Activated CD4-positive, alpha-beta memory T cell treated with anti-CD3 and anti-CD28 coated beads, Interleukin-2, amount 10 ng/mL, durations not matched to agents 7 days and 5 days (primary cell): Measurements from ENCODE around the gene PGGHG. TPM values are rescaled to one million over a fixed set of nuclear protein-coding genes. Genes with fewer than 3 reads are reported as not detected.

Experiments used
- CTCF ChIA-PET: fragments of 350-600 bp; sonication (Branson Sonifier 250); formaldehyde crosslinking; loops from one replicate; lab custom pipeline; 2021; ENCODE audit warnings: antibody characterized with exemption, inconsistent platforms; lab: Charles Lee
- POLR2A ChIA-PET: fragments of 350-600 bp; sonication (Branson Sonifier 250); formaldehyde crosslinking; loops from one replicate; lab custom pipeline; 2021; ENCODE audit warnings: antibody characterized with exemption; lab: Charles Lee
- DNase-seq: peaks from one replicate; pipeline ENCODE4 v3.0.0-alpha.2; 2020
- H3K27ac Mint-ChIP-seq: one replicate; pipeline ENCODE4 v1.8.0; 2021; ENCODE audit warnings: mild to moderate bottlenecking, mixed read lengths
- H3K27me3 Mint-ChIP-seq: one replicate; pipeline ENCODE4 v1.8.0; 2021; ENCODE audit warnings: mixed read lengths
- H3K36me3 Mint-ChIP-seq: one replicate; pipeline ENCODE4 v1.8.0; 2021; ENCODE audit warnings: low read depth, mixed read lengths
- H3K4me1 Mint-ChIP-seq: one replicate; pipeline ENCODE4 v1.8.0; 2021; ENCODE audit warnings: mixed read lengths
- H3K4me3 Mint-ChIP-seq: one replicate; pipeline ENCODE4 v1.8.0; 2021; ENCODE audit warnings: mild to moderate bottlenecking, mixed read lengths
- H3K9me3 Mint-ChIP-seq: one replicate; pipeline ENCODE4 v1.8.0; 2021; ENCODE audit warnings: mixed read lengths
- total RNA-seq, 2 experiments: library from RNA; stranded (reverse); gene quantifications; one replicate each; pipeline ENCODE4 v1.2.3, GENCODE V29; 2021

Gene PGGHG
- total RNA-seq, 2 experiments from 2014 or later = 113 to 117 TPM

- H3K4me1 Mint-ChIP-seq = peaks cover 36% of the 10 kb centered on the region
- H3K9me3 Mint-ChIP-seq = peaks cover 1% of the 10 kb centered on the region
- CTCF ChIA-PET = no interaction called here
- DNase-seq = peak; percentile 15
- POLR2A ChIA-PET = interaction anchor here (1.0 to 2.5 kb wide), 2 partner anchors 10 to 18 kb away, joined by 3 to 17 read pairs; partner anchors contain the start of gene PGGHG
- peak overlapping the region; percentile 98 for H3K27ac Mint-ChIP-seq
- H3K36me3 Mint-ChIP-seq = peaks cover 14% of the 10 kb centered on the region
- H3K27me3 Mint-ChIP-seq = peaks cover 22% of the 10 kb centered on the region
- no peak overlapping the region for H3K4me3 Mint-ChIP-seq
Measured at GRCh38 chr11:270451-271318, 18.2 kb upstream of the PGGHG start.

GRCh38 chr11:271319-271715 lies 17.6 kb upstream of the PGGHG start:
- Mint-ChIP-seq H3K4me1 (peaks cover 36% of the 10 kb centered on the region), H3K4me3 (no peak overlapping the region), H3K9me3 (peaks cover 1% of the 10 kb centered on the region), H3K36me3 (peaks cover 18% of the 10 kb centered on the region), H3K27ac (no peak overlapping the region), H3K27me3 (peaks cover 27% of the 10 kb centered on the region)
- POLR2A ChIA-PET = interaction anchor here (0.9 to 2.5 kb wide), 3 partner anchors 9 to 18 kb away, joined by 3 to 17 read pairs (median 3); partner anchors contain the start of gene PGGHG
- DNase-seq = peak; percentile 16
- CTCF ChIA-PET = no interaction called here

GRCh38 chr11:272195-272930 lies 16.6 kb upstream of the PGGHG start:
- H3K27ac Mint-ChIP-seq = no peak overlapping the region
- CTCF ChIA-PET = no interaction called here
- peaks cover 23% of the 10 kb centered on the region for H3K36me3 Mint-ChIP-seq
- peaks cover 36% of the 10 kb centered on the region for H3K27me3 Mint-ChIP-seq
- POLR2A ChIA-PET = interaction anchor here (0.9 to 2.5 kb wide), 4 partner anchors 8 to 57 kb away, joined by 3 to 17 read pairs (median 3); partner anchors contain the start of gene PGGHG
- H3K4me3 Mint-ChIP-seq = no peak overlapping the region
- DNase-seq = no peak
- peaks cover 36% of the 10 kb centered on the region for H3K4me1 Mint-ChIP-seq
- no peaks in the 10 kb centered on the region for H3K9me3 Mint-ChIP-seq

GRCh38 chr11:272931-273198 lies 16.1 kb upstream of the PGGHG start:
- Mint-ChIP-seq H3K27ac (no peak overlapping the region), H3K4me3 (no peak overlapping the region), H3K27me3 (peaks cover 41% of the 10 kb centered on the region), H3K9me3 (peaks cover 4% of the 10 kb centered on the region), H3K36me3 (peaks cover 26% of the 10 kb centered on the region), H3K4me1 (peaks cover 37% of the 10 kb centered on the region)
- no peak for DNase-seq
- POLR2A ChIA-PET = interaction anchor here (1.0 to 1.3 kb wide), 2 partner anchors 16 to 57 kb away, joined by 3 read pairs; partner anchors contain the start of gene PGGHG
- CTCF ChIA-PET = no interaction called here

GRCh38 chr11:276219-276618 lies 12.7 kb upstream of the PGGHG start:
- Mint-ChIP-seq H3K4me1 (peaks cover 28% of the 10 kb centered on the region), H3K27ac (no peak overlapping the region), H3K27me3 (peaks cover 58% of the 10 kb centered on the region), H3K9me3 (peaks cover 4% of the 10 kb centered on the region), H3K4me3 (no peak overlapping the region), H3K36me3 (peaks cover 16% of the 10 kb centered on the region)
- CTCF ChIA-PET = interaction anchor here (1.2 kb wide), 1 partner anchor 26 kb away, joined by 3 read pairs; no protein-coding TSS in a partner anchor
- POLR2A ChIA-PET = interaction anchor here (0.5 to 5.5 kb wide), 6 partner anchors 12 to 69 kb away, joined by 3 to 42 read pairs (median 4); partner anchors contain the start of genes BET1L, PGGHG and RIC8A
- DNase-seq = no peak

- H3K4me3 Mint-ChIP-seq = peak within 1 kb of the TSS; percentile 65
Measured at GRCh38 chr11:278001-278951, 10.7 kb upstream of the PGGHG start, which contains the start of gene NLRP6. TSS of gene NLRP6 (plus strand) at chr11:278407. CDS start at chr11:278570, 163 bp downstream.

GRCh38 chr11:279040-279965 lies 9.6 kb upstream of the PGGHG start:
- Mint-ChIP-seq H3K4me3 (peak overlapping the region; percentile 65), H3K4me1 (peaks cover 47% of the 10 kb centered on the region), H3K27ac (no peak overlapping the region), H3K9me3 (peaks cover 4% of the 10 kb centered on the region), H3K36me3 (peaks cover 24% of the 10 kb centered on the region), H3K27me3 (peaks cover 69% of the 10 kb centered on the region)
- DNase-seq = peak; percentile 19
- CTCF ChIA-PET = interaction anchor here (1.0 to 2.8 kb wide), 3 partner anchors 25 to 37 kb away, joined by 3 to 13 read pairs (median 4); no protein-coding TSS in a partner anchor
- POLR2A ChIA-PET = interaction anchor here (0.7 to 8.1 kb wide), 9 partner anchors 8 to 72 kb away, joined by 3 to 75 read pairs (median 14); partner anchors contain the start of genes BET1L, PGGHG, PSMD13 and RIC8A

More at GRCh38 chr11:278001-278951, 10.7 kb upstream of the PGGHG start, which contains the start of gene NLRP6:
- H3K27ac Mint-ChIP-seq = peak within 1 kb of the TSS; percentile 44
- peaks cover 4% of the 10 kb centered on the region for H3K9me3 Mint-ChIP-seq
- peak; percentile 15 for DNase-seq
- POLR2A ChIA-PET = interaction anchor here (1.0 to 8.1 kb wide), 7 partner anchors 10 to 257 kb away, joined by 3 to 75 read pairs (median 14); partner anchors contain the start of genes HRAS, PGGHG and PSMD13
- peaks cover 47% of the 10 kb centered on the region for H3K4me1 Mint-ChIP-seq
- H3K36me3 Mint-ChIP-seq = peaks cover 24% of the 10 kb centered on the region
- CTCF ChIA-PET = interaction anchor here (0.6 to 2.8 kb wide), 4 partner anchors 26 to 86 kb away, joined by 3 to 13 read pairs (median 3); no protein-coding TSS in a partner anchor
- H3K27me3 Mint-ChIP-seq = peaks cover 71% of the 10 kb centered on the region

GRCh38 chr11:279966-280705 lies 8.8 kb upstream of the PGGHG start:
- peak overlapping the region; percentile 66 for H3K27ac Mint-ChIP-seq
- ChIA-PET CTCF (interaction anchor here (1.1 to 2.8 kb wide), 5 partner anchors 25 to 38 kb away, joined by 3 to 13 read pairs (median 4); no protein-coding TSS in a partner anchor), POLR2A (interaction anchor here (0.7 to 8.1 kb wide), 9 partner anchors 8 to 73 kb away, joined by 3 to 75 read pairs (median 14); partner anchors contain the start of genes BET1L, PGGHG and RIC8A)
- peaks cover 47% of the 10 kb centered on the region for H3K4me1 Mint-ChIP-seq
- peaks cover 68% of the 10 kb centered on the region for H3K27me3 Mint-ChIP-seq
- H3K9me3 Mint-ChIP-seq = peaks cover 4% of the 10 kb centered on the region
- H3K4me3 Mint-ChIP-seq = peak overlapping the region; percentile 69
- peak; percentile 54 for DNase-seq
- peaks cover 24% of the 10 kb centered on the region for H3K36me3 Mint-ChIP-seq

GRCh38 chr11:280706-281485 lies 8.0 kb upstream of the PGGHG start:
- CTCF ChIA-PET = interaction anchor here (1.1 to 1.8 kb wide), 4 partner anchors 25 to 74 kb away, joined by 3 to 9 read pairs (median 4); no protein-coding TSS in a partner anchor
- POLR2A ChIA-PET = interaction anchor here (0.9 to 8.1 kb wide), 9 partner anchors 7 to 44 kb away, joined by 3 to 75 read pairs (median 14); partner anchors contain the start of gene PGGHG
- peaks cover 51% of the 10 kb centered on the region for H3K4me1 Mint-ChIP-seq
- peaks cover 4% of the 10 kb centered on the region for H3K9me3 Mint-ChIP-seq
- H3K27me3 Mint-ChIP-seq = peaks cover 62% of the 10 kb centered on the region
- peak; percentile 54 for DNase-seq
- peaks cover 23% of the 10 kb centered on the region for H3K36me3 Mint-ChIP-seq
- peak overlapping the region; percentile 66 for H3K4me3 Mint-ChIP-seq
- H3K27ac Mint-ChIP-seq = peak overlapping the region; percentile 52
